MG63 (cell line): ENCODE data around the gene ITGA1. TPM values are rescaled to one million over a fixed set of nuclear protein-coding genes. Genes with fewer than 3 reads are reported as not detected.

Experiments used
- DNase-seq: peaks from one replicate; pipeline ENCODE4 v3.0.0-alpha.2; 2020
- H3K27me3 ChIP-seq: fragments of 250-450 bp; sonication (Bioruptor Pico); 2 replicates; pipeline ENCODE4 v1.5.1; 2020; ENCODE audit warnings: mild to moderate bottlenecking, moderate library complexity
- H3K36me3 ChIP-seq: fragments of 250-450 bp; sonication (Bioruptor Pico); 2 replicates; pipeline ENCODE4 v1.5.1; 2020; ENCODE audit warnings: mild to moderate bottlenecking, moderate library complexity
- H3K4me3 ChIP-seq: fragments of 250-450 bp; sonication (Bioruptor Pico); 2 replicates; pipeline ENCODE4 v1.5.1; 2020; ENCODE audit warnings: mild to moderate bottlenecking, moderate library complexity
- H3K9me3 ChIP-seq: fragments of 250-450 bp; sonication (Bioruptor Pico); 2 replicates; pipeline ENCODE4 v1.5.1; 2020; ENCODE audit warnings: mild to moderate bottlenecking, moderate library complexity
- total RNA-seq: library from RNA; depleted of rRNA; stranded (reverse); fragments of >200 nt; shearing (Covaris generic); gene quantifications from 2 replicates; pipeline ENCODE4 v1.2.3, GENCODE V29; 2014; ENCODE audit warnings: low replicate concordance

Gene ITGA1
- total RNA-seq, 1 experiment from 2014 or later: 1.4 TPM

DNA sequence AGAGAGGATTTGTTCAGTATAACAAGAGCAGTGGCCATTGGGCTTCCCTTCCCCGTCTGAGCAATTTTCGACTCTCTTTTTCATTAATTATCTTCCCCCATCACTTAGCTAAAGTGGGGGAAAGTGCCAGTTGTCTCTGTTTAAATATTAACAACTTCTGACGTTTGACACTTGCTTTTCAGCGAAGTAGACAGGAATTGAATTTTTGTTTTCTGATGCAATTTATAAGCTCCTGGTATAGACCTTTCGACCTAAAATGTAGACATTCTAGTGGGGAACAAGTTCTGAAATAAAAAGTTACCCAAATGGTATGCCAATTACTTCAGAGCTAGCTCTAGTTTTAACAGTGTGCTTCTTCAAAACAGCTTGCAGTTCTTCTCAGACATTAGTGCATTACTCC, 100.6 kb downstream of the ITGA1 start:
- no peak for DNase-seq
- Histone ChIP-seq H3K27me3 (no peaks in the 10 kb centered on the region), H3K36me3 (no peaks in the 10 kb centered on the region), H3K9me3 (no peaks in the 10 kb centered on the region), H3K4me3 (no peak overlapping the region)

DNA sequence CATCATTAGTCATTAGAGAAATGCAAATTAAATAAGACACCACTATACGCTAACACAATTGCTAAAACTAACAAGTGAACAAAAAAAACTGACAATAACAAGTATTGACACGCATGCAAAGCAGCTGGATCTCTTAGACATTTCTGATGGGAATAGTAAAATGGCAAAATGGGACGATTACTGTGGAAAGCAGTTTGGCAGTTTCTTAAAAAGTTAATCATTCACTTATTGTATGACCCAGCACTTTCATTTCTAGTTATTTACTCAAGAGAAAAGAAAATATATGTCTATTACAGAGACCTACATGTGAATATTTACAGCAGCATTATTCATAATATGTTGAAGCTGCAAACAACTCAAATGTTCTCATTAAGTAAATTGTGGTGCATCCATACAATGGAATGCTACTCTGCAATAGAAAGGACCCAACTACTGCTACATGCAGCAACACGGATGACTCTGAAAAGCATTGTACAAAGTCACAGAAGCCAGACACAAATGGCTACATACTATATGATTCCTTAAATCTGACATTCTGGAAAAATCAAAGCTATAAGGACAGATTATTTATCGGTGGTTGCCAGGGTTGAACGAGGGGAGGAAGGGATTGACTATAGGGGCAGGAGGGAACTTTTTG, 104.6 kb downstream of the ITGA1 start:
- Histone ChIP-seq H3K27me3 (no peaks in the 10 kb centered on the region), H3K36me3 (no peaks in the 10 kb centered on the region), H3K9me3 (no peaks in the 10 kb centered on the region), H3K4me3 (no peak overlapping the region)
- no peak for DNase-seq

DNA sequence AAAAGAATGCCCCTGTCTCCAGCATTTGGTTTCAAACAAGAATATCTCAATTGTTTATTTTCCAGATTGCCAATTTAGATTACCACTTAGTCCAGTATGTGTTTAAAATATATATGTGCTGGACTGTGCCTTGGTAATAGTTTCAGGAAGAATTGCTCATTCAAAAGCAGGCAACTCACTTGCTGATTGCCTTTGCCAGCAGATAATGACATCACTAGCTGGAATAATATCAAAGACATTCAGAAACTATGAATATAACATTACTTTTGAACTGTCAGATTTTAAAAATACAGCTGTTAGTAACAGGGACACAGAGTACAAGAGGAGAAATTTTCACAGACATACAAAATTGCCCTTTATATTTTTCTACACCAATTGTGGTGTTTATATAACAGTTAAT, 105.4 kb downstream of the ITGA1 start:
- DNase-seq: no peak
- H3K4me3 ChIP-seq: no peak overlapping the region
- H3K9me3 ChIP-seq: no peaks in the 10 kb centered on the region
- no peaks in the 10 kb centered on the region for H3K27me3 ChIP-seq
- H3K36me3 ChIP-seq: no peaks in the 10 kb centered on the region

DNA sequence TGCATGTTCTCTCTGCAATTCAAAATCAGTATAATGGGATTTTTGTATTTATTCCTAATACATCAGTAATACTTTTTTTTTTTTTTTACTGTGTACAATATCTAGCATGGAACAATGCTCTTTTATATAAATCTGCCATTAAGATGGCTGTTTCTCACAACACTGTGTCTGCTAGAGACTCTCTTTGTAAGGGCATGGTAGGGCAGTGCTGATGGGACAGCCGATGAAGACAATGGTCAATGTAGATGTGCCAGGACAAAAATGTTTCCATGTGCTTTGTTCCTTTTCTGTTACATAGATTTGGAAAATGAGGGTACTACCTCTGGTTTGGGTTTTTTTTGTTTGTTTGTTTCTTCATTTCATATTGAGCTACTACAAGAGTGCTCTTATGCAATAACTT, 106.1 kb downstream of the ITGA1 start:
- Histone ChIP-seq H3K4me3 (no peak overlapping the region), H3K9me3 (no peaks in the 10 kb centered on the region), H3K36me3 (no peaks in the 10 kb centered on the region), H3K27me3 (no peaks in the 10 kb centered on the region)
- no peak for DNase-seq

DNA sequence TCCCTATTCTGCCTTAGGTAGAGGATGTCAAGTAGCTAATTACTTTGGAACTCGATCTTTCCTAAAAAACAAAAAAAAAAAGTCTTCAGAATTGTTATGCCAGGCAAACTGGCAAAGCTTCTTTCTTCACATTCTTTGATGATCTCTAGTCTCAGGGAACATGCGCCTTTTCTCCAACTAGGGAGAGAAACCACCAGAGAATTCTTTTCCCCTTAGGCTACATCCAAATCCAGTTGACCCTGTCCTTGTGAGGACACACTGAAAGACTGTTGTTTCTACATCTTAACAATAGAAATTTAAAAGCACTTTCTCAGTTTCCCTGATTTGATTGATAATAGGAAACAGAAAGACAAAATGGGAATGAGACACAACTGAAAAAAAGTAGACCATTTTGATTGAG, 106.7 kb downstream of the ITGA1 start:
- Histone ChIP-seq H3K27me3 (no peaks in the 10 kb centered on the region), H3K36me3 (no peaks in the 10 kb centered on the region), H3K4me3 (no peak overlapping the region), H3K9me3 (no peaks in the 10 kb centered on the region)
- DNase-seq: no peak

DNA sequence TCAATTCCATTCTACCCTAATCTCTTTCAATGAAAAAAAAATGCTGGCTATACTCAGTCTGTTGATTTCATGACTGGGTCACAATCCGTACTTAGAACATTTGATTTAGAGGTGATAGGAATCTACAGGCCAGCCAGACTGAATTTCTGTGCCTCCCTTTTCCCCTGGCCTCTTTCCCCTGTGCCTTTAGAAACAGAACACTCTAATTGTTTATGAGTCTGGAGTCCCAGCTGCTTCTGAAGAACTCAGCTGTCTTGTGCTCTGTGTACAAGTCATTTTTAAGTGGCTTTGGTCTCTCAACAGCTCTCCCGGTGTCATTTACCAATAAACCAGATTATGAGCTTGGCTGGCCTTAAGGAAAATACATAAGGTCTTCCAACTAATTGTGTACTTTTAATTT, 107.4 kb downstream of the ITGA1 start:
- Histone ChIP-seq H3K9me3 (no peaks in the 10 kb centered on the region), H3K27me3 (no peaks in the 10 kb centered on the region), H3K4me3 (no peak overlapping the region), H3K36me3 (no peaks in the 10 kb centered on the region)
- DNase-seq: no peak

DNA sequence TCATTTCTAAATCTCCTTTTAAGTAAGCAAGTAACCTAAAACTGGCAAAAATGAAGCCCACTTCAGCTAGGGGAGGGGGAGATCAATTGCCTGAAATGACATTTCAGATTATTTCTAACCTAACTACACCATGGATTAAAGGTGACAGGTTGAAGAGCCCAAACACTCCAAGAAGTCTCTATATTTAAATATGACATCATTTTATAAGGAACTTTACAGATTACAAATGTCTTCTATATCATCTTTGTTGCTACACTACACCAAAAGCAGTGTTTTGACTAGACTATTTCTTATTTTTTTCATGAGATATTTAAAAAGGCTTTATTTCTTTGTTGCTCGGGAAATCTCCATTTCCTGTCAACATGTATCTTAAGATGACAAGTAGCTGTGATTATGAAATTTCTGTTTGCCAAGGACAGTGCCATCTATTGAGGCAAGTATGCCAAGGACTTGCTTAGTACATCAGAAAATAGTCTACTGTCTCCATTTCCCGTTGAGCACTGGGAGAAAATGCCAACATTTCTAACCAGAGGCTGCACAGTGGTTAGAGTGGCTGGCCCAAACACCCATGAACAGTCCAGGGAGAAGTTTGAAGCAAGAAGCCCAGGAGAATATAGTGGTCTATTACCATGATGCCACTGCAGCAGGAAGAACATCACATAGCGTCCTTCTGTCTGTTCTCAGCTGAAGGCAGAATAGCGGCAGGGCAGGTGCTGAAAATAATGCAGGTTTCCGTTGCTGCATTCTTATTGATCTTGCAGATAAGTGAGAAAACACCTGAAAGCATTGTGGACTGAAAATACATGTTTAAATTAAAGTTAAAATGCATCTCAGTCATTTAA, 108.1 kb downstream of the ITGA1 start:
- H3K27me3 ChIP-seq: no peaks in the 10 kb centered on the region
- no peak for DNase-seq

DNA sequence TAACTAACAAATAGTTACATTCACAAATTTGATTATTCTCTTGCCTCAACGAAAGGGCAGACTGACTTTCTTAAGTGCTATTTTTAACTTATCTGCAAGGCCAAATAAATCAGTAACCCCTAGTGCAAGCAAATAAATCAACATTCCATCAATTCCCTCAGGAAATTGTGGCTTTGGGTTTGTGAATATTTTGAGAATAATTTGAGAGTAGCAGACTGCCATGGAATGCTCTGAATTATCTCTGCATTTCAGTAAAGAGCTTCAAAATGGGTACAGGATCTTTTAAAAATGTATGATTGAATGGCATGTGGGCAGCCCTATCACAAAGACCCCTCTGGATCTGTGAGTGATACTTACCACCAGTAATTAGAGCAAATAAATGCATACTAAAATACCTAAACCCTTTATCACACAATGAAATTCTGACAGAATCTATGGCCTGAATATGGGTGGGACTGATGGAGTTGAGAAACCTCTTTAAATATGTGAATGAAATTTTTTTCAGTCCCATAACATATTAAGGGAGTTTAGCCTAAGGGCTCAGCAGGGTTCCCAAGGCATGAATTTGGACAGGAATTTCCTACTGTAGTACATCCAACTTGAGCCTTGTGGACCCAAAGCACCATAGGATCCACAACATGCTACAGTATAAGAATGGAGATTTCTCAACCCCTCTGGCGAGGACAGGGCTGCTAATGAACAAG, 109.0 kb downstream of the ITGA1 start:
- Histone ChIP-seq H3K9me3 (no peaks in the 10 kb centered on the region), H3K27me3 (no peaks in the 10 kb centered on the region), H3K36me3 (no peaks in the 10 kb centered on the region), H3K4me3 (no peak overlapping the region)
- no peak for DNase-seq

More for the DNA sequence above, 108.1 kb downstream of the ITGA1 start:
- no peaks in the 10 kb centered on the region for H3K9me3 ChIP-seq
- H3K4me3 ChIP-seq: no peak overlapping the region
- no peaks in the 10 kb centered on the region for H3K36me3 ChIP-seq

DNA sequence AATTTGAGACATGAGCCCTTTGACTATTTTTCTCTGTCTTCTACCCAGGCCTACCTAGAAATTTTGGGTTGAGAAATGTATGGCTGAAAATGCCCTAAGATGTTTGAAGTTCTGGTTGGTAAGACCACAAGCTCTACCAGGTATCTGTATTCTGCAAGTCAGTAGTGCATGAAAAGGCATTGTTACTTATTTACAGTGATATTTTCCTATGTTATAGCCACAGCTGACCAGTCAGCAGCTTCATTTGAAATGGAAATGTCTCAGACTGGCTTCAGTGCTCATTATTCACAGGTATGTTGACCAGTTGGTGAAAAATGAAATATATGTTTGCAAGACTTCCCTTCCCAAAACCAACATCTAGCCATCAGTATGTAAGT, 109.5 kb downstream of the ITGA1 start:
- Histone ChIP-seq H3K27me3 (no peaks in the 10 kb centered on the region), H3K36me3 (no peaks in the 10 kb centered on the region), H3K9me3 (no peaks in the 10 kb centered on the region), H3K4me3 (no peak overlapping the region)
- no peak for DNase-seq

DNA sequence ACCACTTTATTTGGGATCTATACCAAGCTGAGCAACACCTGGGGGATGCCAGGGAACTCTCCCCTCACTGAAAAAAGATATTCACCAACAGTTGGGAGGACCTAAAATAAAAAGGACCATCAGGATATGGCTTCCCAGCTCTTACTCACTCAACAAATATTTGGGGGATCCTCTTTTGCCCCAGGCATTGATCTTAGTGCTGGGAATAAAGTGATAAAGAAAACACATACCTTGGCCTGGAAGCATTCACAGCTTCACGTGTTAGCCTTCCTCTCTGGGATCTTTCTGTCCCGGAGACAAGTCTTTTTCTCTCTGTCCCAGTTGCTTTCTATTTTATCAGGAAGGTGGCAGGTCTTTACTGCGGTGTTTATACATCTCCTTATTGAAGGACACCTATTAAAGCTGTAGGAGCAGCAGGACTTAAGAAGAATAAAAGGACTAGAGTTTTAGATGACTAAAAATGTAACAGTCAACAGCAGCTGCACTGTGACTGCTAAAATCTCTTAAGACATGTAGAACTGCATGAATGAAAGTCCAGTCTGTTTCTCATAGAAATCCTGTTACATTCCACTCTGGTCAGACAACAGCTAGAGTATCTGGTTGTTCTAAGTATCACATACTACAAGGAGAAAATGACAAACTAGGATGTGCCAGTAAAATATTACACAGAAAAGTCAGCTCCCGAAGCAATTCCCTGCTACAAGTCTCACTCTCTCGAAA, 111.4 kb downstream of the ITGA1 start:
- no peak for DNase-seq
- no peaks in the 10 kb centered on the region for H3K27me3 ChIP-seq

DNA sequence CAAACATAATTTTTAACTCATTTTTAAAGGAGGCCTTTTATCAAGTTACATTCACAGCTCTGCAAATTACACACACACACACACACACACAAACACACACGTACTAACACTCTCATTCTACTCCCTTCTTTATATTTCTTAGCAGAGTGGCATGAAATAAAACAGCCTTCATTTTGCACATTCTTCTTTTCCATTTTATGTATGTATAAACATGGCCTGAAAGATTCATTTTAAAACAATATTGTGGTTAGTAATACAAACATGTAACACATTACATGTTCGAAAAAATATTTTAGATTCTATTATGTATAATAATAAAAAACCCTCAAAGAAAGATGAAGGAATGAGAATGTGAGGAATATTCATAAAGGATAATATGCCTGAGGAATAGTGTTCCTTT, 115.4 kb downstream of the ITGA1 start:
- DNase-seq: no peak
- Histone ChIP-seq H3K9me3 (no peaks in the 10 kb centered on the region), H3K36me3 (no peaks in the 10 kb centered on the region), H3K4me3 (no peak overlapping the region), H3K27me3 (no peaks in the 10 kb centered on the region)

More for the DNA sequence above, 111.4 kb downstream of the ITGA1 start:
- Histone ChIP-seq H3K4me3 (no peak overlapping the region), H3K9me3 (no peaks in the 10 kb centered on the region), H3K36me3 (no peaks in the 10 kb centered on the region)

DNA sequence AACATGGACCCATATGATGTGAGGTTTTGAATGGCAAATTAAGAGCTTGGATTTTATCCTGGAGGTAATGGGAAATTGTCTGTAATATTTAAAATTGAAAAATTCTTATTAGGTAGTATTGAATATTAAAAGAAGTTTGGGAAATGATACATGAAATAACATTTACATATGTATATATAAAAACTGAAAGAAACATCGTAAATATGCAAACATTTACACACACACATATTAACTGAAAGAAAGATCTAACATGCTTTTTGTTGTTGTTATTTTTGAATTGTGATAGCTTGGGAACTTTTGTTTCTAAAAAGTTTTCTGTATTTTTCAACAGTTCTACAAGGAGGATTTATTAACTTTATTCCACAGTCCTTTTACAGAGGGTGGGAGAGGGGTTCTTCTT, 118.6 kb downstream of the ITGA1 start:
- Histone ChIP-seq H3K36me3 (no peaks in the 10 kb centered on the region), H3K27me3 (no peaks in the 10 kb centered on the region), H3K9me3 (no peaks in the 10 kb centered on the region), H3K4me3 (no peak overlapping the region)
- no peak for DNase-seq

DNA sequence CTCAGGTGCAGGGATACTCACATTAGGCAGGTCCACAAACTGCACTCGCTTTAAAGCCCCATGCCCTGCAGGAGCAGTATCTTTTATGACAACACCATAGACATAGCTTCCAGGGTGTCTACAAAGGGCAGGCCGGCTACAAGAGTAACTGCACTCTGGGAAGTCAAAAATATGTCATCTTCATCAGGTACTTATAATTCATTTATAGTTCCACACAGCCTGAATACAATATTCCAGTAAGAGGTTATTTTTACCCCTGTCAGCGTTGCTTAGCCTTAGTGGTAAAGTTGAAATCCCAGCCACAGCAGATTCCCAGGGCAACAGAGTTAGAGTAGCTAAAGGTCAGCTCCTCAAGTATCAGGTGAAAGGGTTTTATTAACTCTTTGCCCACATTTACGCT, 119.1 kb downstream of the ITGA1 start:
- no peak for DNase-seq
- no peaks in the 10 kb centered on the region for H3K9me3 ChIP-seq

DNA sequence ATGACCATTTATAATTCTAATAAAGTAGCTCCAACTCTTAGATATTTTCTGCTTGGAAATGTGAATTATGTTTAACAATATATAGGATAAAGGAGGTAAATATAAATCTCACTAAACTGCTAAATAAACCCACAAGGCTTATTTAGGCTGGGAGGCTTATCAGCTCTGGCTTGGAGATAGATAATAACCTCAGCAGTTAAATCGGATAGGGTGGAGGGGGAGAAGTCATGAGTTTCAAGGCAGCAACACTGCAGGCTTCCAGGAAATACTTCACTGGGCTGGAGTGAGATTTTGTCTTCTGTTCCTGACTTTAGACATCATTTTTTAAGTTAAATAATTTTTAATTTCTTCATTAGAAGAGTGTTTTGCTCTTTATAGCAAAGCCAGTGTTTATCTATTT, 121.5 kb downstream of the ITGA1 start:
- DNase-seq: no peak

More for the DNA sequence above, 119.1 kb downstream of the ITGA1 start:
- no peak overlapping the region for H3K4me3 ChIP-seq
- H3K27me3 ChIP-seq: no peaks in the 10 kb centered on the region
- H3K36me3 ChIP-seq: no peaks in the 10 kb centered on the region

DNA sequence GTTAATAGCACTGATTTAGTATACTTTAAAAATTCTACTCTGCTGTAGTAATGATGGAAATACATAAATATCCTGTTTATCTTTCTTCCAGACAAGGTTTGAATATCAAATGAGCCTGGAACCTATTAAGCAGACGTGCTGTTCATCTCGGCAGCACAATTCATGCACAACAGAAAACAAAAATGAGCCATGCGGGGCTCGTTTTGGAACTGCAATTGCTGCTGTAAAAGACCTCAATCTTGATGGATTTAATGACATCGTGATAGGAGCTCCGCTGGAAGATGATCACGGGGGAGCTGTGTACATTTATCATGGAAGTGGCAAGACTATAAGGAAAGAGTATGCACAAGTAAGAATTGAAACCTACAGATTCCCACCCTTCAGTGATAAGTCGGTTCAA, 122.4 kb downstream of the ITGA1 start:
- no peaks in the 10 kb centered on the region for H3K36me3 ChIP-seq

More for the DNA sequence above, 121.5 kb downstream of the ITGA1 start:
- Histone ChIP-seq H3K27me3 (no peaks in the 10 kb centered on the region), H3K36me3 (no peaks in the 10 kb centered on the region), H3K9me3 (no peaks in the 10 kb centered on the region), H3K4me3 (no peak overlapping the region)

DNA sequence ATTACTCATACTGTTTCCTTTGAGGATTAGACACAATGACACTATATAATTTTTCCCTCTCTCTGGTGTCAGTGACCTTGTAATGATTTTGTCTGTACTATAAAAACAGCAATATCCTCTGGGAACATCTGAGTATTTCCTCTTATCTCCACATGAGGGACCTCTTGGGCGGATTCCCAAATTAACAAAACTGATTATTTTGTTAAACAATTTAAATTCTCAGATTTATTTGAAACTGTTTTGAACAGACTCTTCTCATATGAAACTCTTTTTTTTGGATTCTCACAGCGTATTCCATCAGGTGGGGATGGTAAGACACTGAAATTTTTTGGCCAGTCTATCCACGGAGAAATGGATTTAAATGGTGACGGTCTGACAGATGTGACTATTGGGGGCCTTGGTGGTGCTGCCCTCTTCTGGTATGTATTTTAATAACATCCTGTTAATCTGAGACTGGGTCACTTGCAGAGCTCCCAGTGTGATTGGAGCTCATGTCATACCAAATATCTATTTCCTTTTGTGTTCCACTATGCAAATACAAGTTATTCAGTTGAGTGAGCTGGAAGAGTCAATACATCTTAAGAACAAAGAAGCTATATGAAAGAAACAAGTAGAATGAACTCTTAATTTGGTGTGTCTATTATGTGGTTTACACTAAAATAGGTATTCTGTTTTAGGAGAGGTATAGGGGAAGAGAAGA, 127.6 kb downstream of the ITGA1 start:
- Histone ChIP-seq H3K27me3 (no peaks in the 10 kb centered on the region), H3K36me3 (no peaks in the 10 kb centered on the region), H3K9me3 (no peaks in the 10 kb centered on the region), H3K4me3 (peak overlapping the region; percentile 41)
- peak; percentile 20 for DNase-seq

More for the DNA sequence above, 122.4 kb downstream of the ITGA1 start:
- Histone ChIP-seq H3K27me3 (no peaks in the 10 kb centered on the region), H3K9me3 (no peaks in the 10 kb centered on the region), H3K4me3 (no peak overlapping the region)
- DNase-seq: no peak
